Ramos (cell line): Measurements from ENCODE around the gene GLDN.

Experiments
- in situ Hi-C: fragments of 300-500 bp; cut with MboI; formaldehyde crosslinking; loops from one replicate; pipeline ENCODE4 v1.14.3; 2022; ENCODE audit warnings: low sequenced_read_pairs; ENCODE audit not compliant: unreplicated experiment

Gene GLDN

GRCh38 chr15:51341366-51342226 lies at the start of gene GLDN:
TSS of gene GLDN (plus strand) at chr15:51341655. CDS start at chr15:51341685, 30 bp downstream.
- in situ Hi-C loops: no loop called here

GRCh38 chr15:51298620-51299019 lies 42.8 kb upstream of the GLDN start:
- in situ Hi-C loops: no loop called here

- in situ Hi-C loops: no loop called here
Measured at GRCh38 chr15:51299187-51300015, 42.1 kb upstream of the GLDN start.

GRCh38 chr15:51302480-51302879 lies 39.0 kb upstream of the GLDN start:
- in situ Hi-C loops: no loop called here

GRCh38 chr15:51303462-51303980 lies 37.9 kb upstream of the GLDN start:
- in situ Hi-C loops: no loop called here

GRCh38 chr15:51307325-51307724 lies 34.1 kb upstream of the GLDN start:
- in situ Hi-C loops: no loop called here

GRCh38 chr15:51307811-51308210 lies 33.6 kb upstream of the GLDN start:
- in situ Hi-C loops: no loop called here

GRCh38 chr15:51310064-51310463 lies 31.4 kb upstream of the GLDN start:
- in situ Hi-C loops: no loop called here

- in situ Hi-C loops: no loop called here
Measured at GRCh38 chr15:51311510-51311909, 29.9 kb upstream of the GLDN start.

- in situ Hi-C loops: no loop called here
Measured at GRCh38 chr15:51312166-51313073, 29.0 kb upstream of the GLDN start.

- in situ Hi-C loops: no loop called here
Measured at GRCh38 chr15:51313074-51313393, 28.4 kb upstream of the GLDN start.

- in situ Hi-C loops: no loop called here
Measured at GRCh38 chr15:51313644-51314280, 27.7 kb upstream of the GLDN start.

- in situ Hi-C loops: no loop called here
Measured at GRCh38 chr15:51314391-51315337, 26.8 kb upstream of the GLDN start.

- in situ Hi-C loops: no loop called here
Measured at GRCh38 chr15:51315726-51316125, 25.7 kb upstream of the GLDN start.

GRCh38 chr15:51316636-51317035 lies 24.8 kb upstream of the GLDN start:
- in situ Hi-C loops: no loop called here

- in situ Hi-C loops: no loop called here
Measured at GRCh38 chr15:51318382-51319150, 22.9 kb upstream of the GLDN start.

- in situ Hi-C loops: no loop called here
Measured at GRCh38 chr15:51319539-51319938, 21.9 kb upstream of the GLDN start.

GRCh38 chr15:51320843-51321242 lies 20.6 kb upstream of the GLDN start:
- in situ Hi-C loops: no loop called here
